Placental pericyte (primary cell): Measurements from ENCODE around the gene SLC36A4. TPM values are rescaled to one million over a fixed set of nuclear protein-coding genes. Genes with fewer than 3 reads are reported as not detected.

Experiments used
- small RNA-seq: library from RNA; depleted of rRNA; stranded (forward); fragments of <200 nt; gene quantifications from one replicate; pipeline ENCODE3, GENCODE V24; 2012; ENCODE audit warnings: low replicate concordance
- total RNA-seq: library from RNA; depleted of rRNA; stranded (reverse); fragments of >200 nt; gene quantifications from 2 replicates; pipeline ENCODE4 v1.2.3, GENCODE V29; 2012

Gene SLC36A4
- 20.9 and 21.2 TPM in 2 replicates for total RNA-seq

DNA sequence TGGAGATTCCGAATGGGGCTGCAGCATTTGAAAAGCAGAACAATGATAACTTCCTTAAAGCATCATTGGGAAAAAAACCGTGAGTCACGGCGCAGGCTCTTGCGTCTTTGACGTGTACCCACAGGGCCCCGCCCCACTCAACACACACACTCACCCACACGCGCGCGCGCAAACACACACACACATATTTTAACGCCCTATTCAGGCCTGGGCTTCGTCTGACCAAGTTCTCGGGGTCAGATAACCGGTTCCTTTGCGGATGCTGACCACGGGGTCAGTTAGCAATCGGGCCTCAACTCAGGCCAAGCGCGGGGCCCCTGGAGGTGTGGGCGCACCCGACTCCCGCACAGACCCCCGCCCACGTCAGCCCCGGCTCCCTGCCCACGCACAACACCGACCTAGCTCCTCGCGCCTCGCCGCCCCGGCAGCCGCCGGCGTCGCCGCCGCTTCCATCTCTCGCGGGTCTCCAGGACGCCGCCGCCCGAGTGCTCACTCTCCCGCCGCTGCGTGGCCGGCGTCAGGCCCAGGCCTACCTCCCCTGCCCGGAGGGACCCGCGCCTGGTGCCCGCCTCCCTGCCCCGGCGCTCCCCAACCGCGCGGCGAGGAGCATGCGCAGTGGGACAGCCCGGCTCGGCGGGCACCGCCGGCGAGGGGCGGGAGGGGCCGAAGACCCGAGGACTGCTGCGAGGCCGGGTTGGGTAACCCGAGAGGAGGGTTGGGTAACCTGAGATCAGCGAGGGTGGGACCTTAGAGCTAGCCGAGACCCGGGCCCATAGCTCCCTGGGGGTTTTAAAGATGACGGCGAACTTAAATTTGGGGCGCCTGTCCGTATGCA lies at the start of gene SLC36A4:
Gene SLC36A4 (minus strand): TSS at position 612 of the 835 bp plus-strand sequence. CDS start 159 bp downstream, at position 453.

Small RNA genes lying within 50 kb of the gene (small RNA-seq; reads per million reads assigned to genes)
- not detected for gene AP003072.1

Other genes with a start within 250 kb of the SLC36A4 start
- gene MTNR1B, start 228.3 kb downstream of the SLC36A4 start, total RNA-seq, result not detected in 2 replicates
- gene DEUP1, start 132.8 kb upstream of the SLC36A4 start, total RNA-seq, result not detected in 2 replicates